ENCODE measurements around the gene GABARAPL1.
"Not testable (repeated sequence)": the region's sequence is repeated elsewhere in the genome, so short reads cannot be mapped to it uniquely, and the experiment has no call there.

GABARAPL1 gene

GRCh38 chr12:10204495-10204894 is 8.2 kb upstream of the GABARAPL1 start:
- DNase-seq, result not testable (repeated sequence)

GRCh38 chr12:10205220-10205807 is 7.4 kb upstream of the GABARAPL1 start:
- DNase-seq, result no peak

GRCh38 chr12:10207136-10207535 is 5.5 kb upstream of the GABARAPL1 start:
- DNase-seq, result no peak

- no peak for DNase-seq
Observed at GRCh38 chr12:10210225-10210624, 2.5 kb upstream of the GABARAPL1 start.

- no peak for DNase-seq
Observed at GRCh38 chr12:10211101-10211939, 1.4 kb upstream of the GABARAPL1 start.

GRCh38 chr12:10211940-10212738 is 538 bp upstream of the GABARAPL1 start:
- peak; percentile 86 for DNase-seq

- peak; percentile 75 for DNase-seq
Observed at GRCh38 chr12:10213168-10214135, 775 bp downstream of the GABARAPL1 start.

- no peak for DNase-seq
Observed at GRCh38 chr12:10214136-10214894, 1.6 kb downstream of the GABARAPL1 start.

GRCh38 chr12:10214895-10215267 is 2.2 kb downstream of the GABARAPL1 start:
- DNase-seq, result no peak

- DNase-seq, result no peak
Observed at GRCh38 chr12:10215436-10215835, 2.8 kb downstream of the GABARAPL1 start.

- peak; percentile 17 for DNase-seq
Observed at GRCh38 chr12:10215946-10216345, 3.3 kb downstream of the GABARAPL1 start.

- DNase-seq, result no peak
Observed at GRCh38 chr12:10218021-10218420, 5.3 kb downstream of the GABARAPL1 start.

GRCh38 chr12:10220398-10221077 is 7.9 kb downstream of the GABARAPL1 start:
- DNase-seq, result no peak

- no peak for DNase-seq
Observed at GRCh38 chr12:10221846-10222245, 9.2 kb downstream of the GABARAPL1 start.

- no peak for DNase-seq
Observed at GRCh38 chr12:10223208-10223607, 10.5 kb downstream of the GABARAPL1 start.

- not testable (repeated sequence) for DNase-seq
Observed at GRCh38 chr12:10225426-10225825, 12.7 kb downstream of the GABARAPL1 start.

GRCh38 chr12:10226086-10226485 is 13.4 kb downstream of the GABARAPL1 start:
- DNase-seq, result no peak

GRCh38 chr12:10226731-10227130 is 14.1 kb downstream of the GABARAPL1 start:
- DNase-seq, result no peak

- no peak for DNase-seq
Observed at GRCh38 chr12:10227648-10228047, 15.0 kb downstream of the GABARAPL1 start.

GRCh38 chr12:10234562-10234961 is 21.9 kb downstream of the GABARAPL1 start:
- DNase-seq, result no peak

Data from stimulated activated CD4-positive, alpha-beta T cell treated with anti-CD3 and anti-CD28 coated beads, Interleukin-1b, Interleukin-23, amount 100 ng/mL, for 48 hours (primary cell).